GM12878 (cell line): Measurements from ENCODE around the gene PPP2R2B. TPM values are rescaled to one million over a fixed set of nuclear protein-coding genes. Genes with fewer than 3 reads are reported as not detected.

Experiments
- ATAC-seq: fragments of 200-7000 bp; cut with Tn5 transposase; 3 replicates; pipeline ENCODE4 v1.9.1; 2020; ENCODE audit warnings: mild to moderate bottlenecking, moderate library complexity
- BruUV-seq: library from RNA; stranded (reverse); fragments of 400-500 nt; replicated peaks from 2 replicates; lab custom pipeline; 2021; lab: Mats Ljungman, UMichigan
- CTCF ChIA-PET: fragments of 300-600 bp; sonication (Branson Sonifier 250); formaldehyde crosslinking; extraction: SDS; loops from one replicate; lab custom pipeline; 2021; ENCODE audit warnings: inconsistent platforms; lab: Yijun Ruan, JAX
- POLR2A ChIA-PET: fragments of 350-600 bp; formaldehyde crosslinking; extraction: SDS; loops from one replicate; lab custom pipeline; 2021; ENCODE audit warnings: inconsistent platforms; lab: Charles Lee
- RAD21 ChIA-PET: fragments of 300-600 bp; sonication (Branson Sonifier 250); formaldehyde crosslinking; loops from one replicate; lab custom pipeline; 2023; ENCODE audit warnings: antibody characterized with exemption; ENCODE audit not compliant: unreplicated experiment; lab: Charles Lee
- SMC1A ChIA-PET: fragments of 300-600 bp; sonication (Branson Sonifier 250); formaldehyde crosslinking; loops from one replicate; lab custom pipeline; 2023; ENCODE audit not compliant: unreplicated experiment, uncharacterized antibody; lab: Charles Lee
- DNase-seq: peaks from one replicate; pipeline ENCODE4 v3.0.0-alpha.2; 2011; ENCODE audit warnings: low read depth, low spot score
- FAIRE-seq: peaks from 3 replicates; lab custom pipeline; 2011; peaks lifted over from hg19 to GRCh38; lab: Jason Lieb, UNC
- H2AFZ ChIP-seq: 2 replicates; pipeline ENCODE4 v1.6.0; 2011; ENCODE audit warnings: low read depth, low read length, control low read depth; ENCODE audit not compliant: control insufficient read depth
- H3K27ac ChIP-seq: 2 replicates; pipeline ENCODE4 v1.5.1; 2011; ENCODE audit warnings: control low read depth; ENCODE audit not compliant: control insufficient read depth, insufficient read depth
- H3K27me3 ChIP-seq, 2 experiments: replicated peaks in 1 of 2; 2 replicates each; pipeline versions ENCODE4 v1.6.0 to v1.6.1; 2011; ENCODE audit warnings: low read length in 1 of 2; ENCODE audit not compliant: control insufficient read depth in 2 of 2, insufficient read depth in 2 of 2
- H3K36me3 ChIP-seq, 2 experiments: 2 replicates each; pipeline ENCODE4 v1.5.1; 2011; ENCODE audit warnings: low read length in 1 of 2; ENCODE audit not compliant: control insufficient read depth in 2 of 2, insufficient read depth in 2 of 2
- H3K4me1 ChIP-seq: 2 replicates; pipeline ENCODE4 v1.6.1; 2011; ENCODE audit warnings: mild to moderate bottlenecking, low read length, moderate library complexity, mixed read lengths; ENCODE audit not compliant: control insufficient read depth, insufficient read depth
- H3K4me2 ChIP-seq: 2 replicates; pipeline ENCODE4 v1.6.0; 2011; ENCODE audit warnings: control low read depth; ENCODE audit not compliant: control insufficient read depth, insufficient read depth
- H3K4me3 ChIP-seq: fragments of 200-600 bp; sonication (generic); 2 replicates; pipeline ENCODE4 v1.5.1; 2016
- H3K79me2 ChIP-seq: 2 replicates; pipeline ENCODE4 v1.6.0; 2011; ENCODE audit warnings: low read length; ENCODE audit not compliant: control insufficient read depth, insufficient read depth
- H3K9ac ChIP-seq: 2 replicates; pipeline ENCODE4 v1.8.0; 2011; ENCODE audit warnings: low read length, control low read depth, mixed read lengths; ENCODE audit not compliant: control insufficient read depth, insufficient read depth
- H3K9me3 ChIP-seq: replicated peaks from 3 replicates; pipeline ENCODE4 v1.5.1; 2011; ENCODE audit warnings: mild to moderate bottlenecking, low read length; ENCODE audit not compliant: control insufficient read depth, insufficient read depth
- H4K20me1 ChIP-seq: 2 replicates; pipeline ENCODE4 v1.6.0; 2011; ENCODE audit not compliant: control insufficient read depth, insufficient read depth
- ATF7 ChIP-seq: fragments of 450-650 bp; IDR thresholded peaks from 2 replicates; pipeline ENCODE4 v1.6.1; 2016; ENCODE audit warnings: low read depth, mild to moderate bottlenecking
- BRCA1 ChIP-seq: IDR thresholded peaks from 2 replicates; pipeline ENCODE4 v1.6.1; 2011; ENCODE audit warnings: low read depth, low read length, improper control_type of control experiment
- HCFC1 ChIP-seq: fragments of 150-350 bp; IDR thresholded peaks from 2 replicates; pipeline ENCODE4 v1.6.1; 2014; ENCODE audit warnings: low read length
- IKZF1 ChIP-seq: fragments of 450-650 bp; conservative IDR thresholded peaks from 2 replicates; pipeline ENCODE4 v1.6.1; 2017; ENCODE audit warnings: antibody characterized with exemption, mild to moderate bottlenecking
- JUNB ChIP-seq: IDR thresholded peaks from 2 replicates; pipeline ENCODE4 v1.6.1; 2016; ENCODE audit warnings: antibody characterized with exemption, mild to moderate bottlenecking
- KLF5 ChIP-seq: fragments of 450-650 bp; IDR thresholded peaks from 2 replicates; pipeline ENCODE4 v1.6.1; 2014; ENCODE audit warnings: mild to moderate bottlenecking; ENCODE audit not compliant: partially characterized antibody
- NR2C2 ChIP-seq: IDR thresholded peaks from 2 replicates; pipeline ENCODE4 v1.6.1; 2011; ENCODE audit warnings: borderline replicate concordance, low read depth; ENCODE audit not compliant: control insufficient read depth, insufficient read length
- RELA ChIP-seq: fragments of 450-650 bp; IDR thresholded peaks from 2 replicates; pipeline ENCODE4 v1.8.0; 2014; ENCODE audit warnings: borderline replicate concordance; ENCODE audit not compliant: partially characterized antibody
- SIN3A ChIP-seq: IDR thresholded peaks from 2 replicates; pipeline ENCODE4 v1.6.1; 2012; ENCODE audit warnings: low read depth, low read length, improper control_type of control experiment
- SMC3 ChIP-seq: IDR thresholded peaks from 2 replicates; pipeline ENCODE4 v1.6.1; 2011; ENCODE audit warnings: low read length, improper control_type of control experiment, borderline replicate concordance
- ZNF274 ChIP-seq: IDR thresholded peaks from one replicate; pipeline ENCODE4 v1.8.0; 2011; ENCODE audit not compliant: insufficient read length, insufficient read depth
- ZNF622 ChIP-seq: fragments of 450-650 bp; IDR thresholded peaks from 2 replicates; pipeline ENCODE4 v1.6.1; 2017; ENCODE audit warnings: mild to moderate bottlenecking, inconsistent platforms
- in situ Hi-C: fragments of 300-500 bp; cut with MboI; formaldehyde crosslinking; loops from 9 replicates; pipeline ENCODE4 v1.14.3; 2018; ENCODE audit warnings: mixed read lengths
- intact Hi-C: fragments of 100-400 bp; cut with micrococcal nuclease; formaldehyde crosslinking; loops from one replicate; pipeline ENCODE4 v1.14.2; 2022; ENCODE audit not compliant: unreplicated experiment
- polyA plus RNA-seq, 11 experiments: library from polyadenylated mRNA; depleted of rRNA in 4 of 11; unstranded in 6 of 11; stranded (reverse) in 5 of 11; fragments of >200 nt; fragmentation: Nextera tagmentation in 4 of 11; fragmentation: Illumina TruSeq in 1 of 11; extraction: Ambion mirVana in 4 of 11; extraction: Trizol in 1 of 11; gene quantifications; 1 replicate in 1 of 11; 2 replicates in 10 of 11; pipeline versions ENCODE4 v1.2.1 to v1.2.3, GENCODE V29; 2011 to 2016; ENCODE audit warnings: inconsistent platforms in 2 of 11, missing spikeins in 2 of 11, low read depth in 1 of 11
- total RNA-seq, 4 experiments: library from RNA; depleted of rRNA in 3 of 4; stranded (reverse); fragments of >200 nt in 3 of 4; fragmentation: Illumina TruSeq in 1 of 4; extraction: Trizol in 1 of 4; gene quantifications; 2 replicates each; pipeline versions ENCODE4 v1.2.1 to v1.2.3, GENCODE V29; 2013 to 2021
- TF ChIP-seq, protein P1 (sequence below): fragments of 450-650 bp; IDR thresholded peaks from 2 replicates; pipeline ENCODE4 v1.6.1; 2017; ENCODE audit warnings: antibody characterized with exemption, mild to moderate bottlenecking, moderate library complexity
- TF ChIP-seq, protein P2 (sequence below): fragments of 450-650 bp; IDR thresholded peaks from 2 replicates; pipeline ENCODE4 v1.6.1; 2014; ENCODE audit warnings: mild to moderate bottlenecking
- TF ChIP-seq, protein P3 (sequence below): IDR thresholded peaks from 2 replicates; pipeline ENCODE4 v1.6.1; 2012; ENCODE audit warnings: low read length, inconsistent platforms

The PPP2R2B gene
- total and polyA plus RNA-seq, 10 of the 15 experiments (the other 5 are each of a cell fraction or from before 2014, with no cell fraction given) = not detected

GRCh38 chr5:146791471-146791870 lies 87.1 kb downstream of the PPP2R2B start:
- SMC1A ChIA-PET = no interaction called here
- Histone ChIP-seq H3K4me2 (no peak overlapping the region), H3K36me3 (no peaks in the 10 kb centered on the region), H3K27me3 (no peaks in the 10 kb centered on the region), H3K4me3 (no peak overlapping the region), H3K9me3 (no peaks in the 10 kb centered on the region), H3K27ac (no peak overlapping the region), H3K79me2 (no peaks in the 10 kb centered on the region), H2AFZ (no peak overlapping the region), H3K9ac (no peak overlapping the region), H3K4me1 (no peaks in the 10 kb centered on the region), H4K20me1 (no peaks in the 10 kb centered on the region)
- TF ChIP-seq SMC3 (no peak), ZNF622 (no peak), KLF5 (no peak), SIN3A (no peak), JUNB (no peak), BRCA1 (no peak), IKZF1 (no peak), ATF7 (no peak), RELA (no peak), ZNF274 (no peak), HCFC1 (no peak), NR2C2 (no peak)
- TF ChIP-seq, protein P1, sequence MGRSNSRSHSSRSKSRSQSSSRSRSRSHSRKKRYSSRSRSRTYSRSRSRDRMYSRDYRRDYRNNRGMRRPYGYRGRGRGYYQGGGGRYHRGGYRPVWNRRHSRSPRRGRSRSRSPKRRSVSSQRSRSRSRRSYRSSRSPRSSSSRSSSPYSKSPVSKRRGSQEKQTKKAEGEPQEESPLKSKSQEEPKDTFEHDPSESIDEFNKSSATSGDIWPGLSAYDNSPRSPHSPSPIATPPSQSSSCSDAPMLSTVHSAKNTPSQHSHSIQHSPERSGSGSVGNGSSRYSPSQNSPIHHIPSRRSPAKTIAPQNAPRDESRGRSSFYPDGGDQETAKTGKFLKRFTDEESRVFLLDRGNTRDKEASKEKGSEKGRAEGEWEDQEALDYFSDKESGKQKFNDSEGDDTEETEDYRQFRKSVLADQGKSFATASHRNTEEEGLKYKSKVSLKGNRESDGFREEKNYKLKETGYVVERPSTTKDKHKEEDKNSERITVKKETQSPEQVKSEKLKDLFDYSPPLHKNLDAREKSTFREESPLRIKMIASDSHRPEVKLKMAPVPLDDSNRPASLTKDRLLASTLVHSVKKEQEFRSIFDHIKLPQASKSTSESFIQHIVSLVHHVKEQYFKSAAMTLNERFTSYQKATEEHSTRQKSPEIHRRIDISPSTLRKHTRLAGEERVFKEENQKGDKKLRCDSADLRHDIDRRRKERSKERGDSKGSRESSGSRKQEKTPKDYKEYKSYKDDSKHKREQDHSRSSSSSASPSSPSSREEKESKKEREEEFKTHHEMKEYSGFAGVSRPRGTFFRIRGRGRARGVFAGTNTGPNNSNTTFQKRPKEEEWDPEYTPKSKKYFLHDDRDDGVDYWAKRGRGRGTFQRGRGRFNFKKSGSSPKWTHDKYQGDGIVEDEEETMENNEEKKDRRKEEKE = no peak
- TF ChIP-seq, protein P2, sequence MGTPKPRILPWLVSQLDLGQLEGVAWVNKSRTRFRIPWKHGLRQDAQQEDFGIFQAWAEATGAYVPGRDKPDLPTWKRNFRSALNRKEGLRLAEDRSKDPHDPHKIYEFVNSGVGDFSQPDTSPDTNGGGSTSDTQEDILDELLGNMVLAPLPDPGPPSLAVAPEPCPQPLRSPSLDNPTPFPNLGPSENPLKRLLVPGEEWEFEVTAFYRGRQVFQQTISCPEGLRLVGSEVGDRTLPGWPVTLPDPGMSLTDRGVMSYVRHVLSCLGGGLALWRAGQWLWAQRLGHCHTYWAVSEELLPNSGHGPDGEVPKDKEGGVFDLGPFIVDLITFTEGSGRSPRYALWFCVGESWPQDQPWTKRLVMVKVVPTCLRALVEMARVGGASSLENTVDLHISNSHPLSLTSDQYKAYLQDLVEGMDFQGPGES = no peak
- TF ChIP-seq, protein P3, sequence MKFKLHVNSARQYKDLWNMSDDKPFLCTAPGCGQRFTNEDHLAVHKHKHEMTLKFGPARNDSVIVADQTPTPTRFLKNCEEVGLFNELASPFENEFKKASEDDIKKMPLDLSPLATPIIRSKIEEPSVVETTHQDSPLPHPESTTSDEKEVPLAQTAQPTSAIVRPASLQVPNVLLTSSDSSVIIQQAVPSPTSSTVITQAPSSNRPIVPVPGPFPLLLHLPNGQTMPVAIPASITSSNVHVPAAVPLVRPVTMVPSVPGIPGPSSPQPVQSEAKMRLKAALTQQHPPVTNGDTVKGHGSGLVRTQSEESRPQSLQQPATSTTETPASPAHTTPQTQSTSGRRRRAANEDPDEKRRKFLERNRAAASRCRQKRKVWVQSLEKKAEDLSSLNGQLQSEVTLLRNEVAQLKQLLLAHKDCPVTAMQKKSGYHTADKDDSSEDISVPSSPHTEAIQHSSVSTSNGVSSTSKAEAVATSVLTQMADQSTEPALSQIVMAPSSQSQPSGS = no peak
- in situ Hi-C loops = no loop called here
- intact Hi-C loops = no loop called here
- DNase-seq (no peak), FAIRE-seq (no peak), ATAC-seq (no peak)
- no TSS peak for BruUV-seq
- POLR2A ChIA-PET = no interaction called here
- CTCF ChIA-PET = no interaction called here
- RAD21 ChIA-PET = no interaction called here
